ENCODE data around the gene LRMDA.

DNA sequence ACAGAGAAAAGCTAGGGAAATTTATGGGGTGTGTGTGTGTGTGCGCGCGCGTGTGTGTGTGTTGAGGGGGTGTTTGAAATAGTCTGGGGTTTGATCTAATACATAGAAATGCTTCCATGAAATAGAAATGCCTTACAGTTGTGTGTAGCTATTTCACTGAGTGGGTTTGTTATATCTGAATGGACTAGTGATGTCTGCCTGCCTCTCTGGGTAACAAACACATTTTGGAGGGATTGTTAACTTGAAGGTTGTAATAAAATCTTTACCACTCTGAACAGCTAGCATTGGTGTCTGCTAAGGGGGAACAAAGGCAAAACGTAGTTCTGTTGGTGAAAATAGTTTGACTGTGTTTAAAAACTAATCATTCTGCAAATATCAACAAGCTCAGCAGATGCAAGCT is 509.3 kb downstream of the LRMDA start:
- TF ChIP-seq CTCF (IDR thresholded peaks at IDR 0.05) (no peak), POLR2A (IDR thresholded peaks at IDR 0.05) (no peak)
